ENCODE measurements around the gene FMNL2.

DNA sequence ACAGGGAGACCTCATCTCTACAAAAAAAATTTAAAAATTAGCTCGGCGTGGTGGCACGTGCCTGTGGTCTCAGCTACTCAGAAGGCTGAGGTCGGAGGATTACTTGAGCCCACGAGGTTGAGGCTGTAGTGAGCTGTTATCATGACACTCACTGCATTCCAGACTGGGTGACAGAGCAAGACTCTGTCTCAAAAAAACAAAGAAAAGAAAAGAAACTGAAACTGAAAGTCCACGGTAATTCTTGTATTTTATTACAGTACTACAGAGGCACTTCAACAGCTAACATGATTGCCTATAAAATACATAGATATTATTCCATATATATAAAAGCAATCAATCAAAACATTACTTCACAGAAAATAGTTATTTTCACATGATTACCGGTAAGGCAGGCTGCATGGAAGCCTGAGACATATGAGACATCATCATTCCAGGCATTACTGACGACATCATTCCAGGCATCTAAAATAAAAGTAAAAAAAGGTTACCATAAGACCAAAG, 359.2 kb downstream of the FMNL2 start:
- TF ChIP-seq, protein P1, sequence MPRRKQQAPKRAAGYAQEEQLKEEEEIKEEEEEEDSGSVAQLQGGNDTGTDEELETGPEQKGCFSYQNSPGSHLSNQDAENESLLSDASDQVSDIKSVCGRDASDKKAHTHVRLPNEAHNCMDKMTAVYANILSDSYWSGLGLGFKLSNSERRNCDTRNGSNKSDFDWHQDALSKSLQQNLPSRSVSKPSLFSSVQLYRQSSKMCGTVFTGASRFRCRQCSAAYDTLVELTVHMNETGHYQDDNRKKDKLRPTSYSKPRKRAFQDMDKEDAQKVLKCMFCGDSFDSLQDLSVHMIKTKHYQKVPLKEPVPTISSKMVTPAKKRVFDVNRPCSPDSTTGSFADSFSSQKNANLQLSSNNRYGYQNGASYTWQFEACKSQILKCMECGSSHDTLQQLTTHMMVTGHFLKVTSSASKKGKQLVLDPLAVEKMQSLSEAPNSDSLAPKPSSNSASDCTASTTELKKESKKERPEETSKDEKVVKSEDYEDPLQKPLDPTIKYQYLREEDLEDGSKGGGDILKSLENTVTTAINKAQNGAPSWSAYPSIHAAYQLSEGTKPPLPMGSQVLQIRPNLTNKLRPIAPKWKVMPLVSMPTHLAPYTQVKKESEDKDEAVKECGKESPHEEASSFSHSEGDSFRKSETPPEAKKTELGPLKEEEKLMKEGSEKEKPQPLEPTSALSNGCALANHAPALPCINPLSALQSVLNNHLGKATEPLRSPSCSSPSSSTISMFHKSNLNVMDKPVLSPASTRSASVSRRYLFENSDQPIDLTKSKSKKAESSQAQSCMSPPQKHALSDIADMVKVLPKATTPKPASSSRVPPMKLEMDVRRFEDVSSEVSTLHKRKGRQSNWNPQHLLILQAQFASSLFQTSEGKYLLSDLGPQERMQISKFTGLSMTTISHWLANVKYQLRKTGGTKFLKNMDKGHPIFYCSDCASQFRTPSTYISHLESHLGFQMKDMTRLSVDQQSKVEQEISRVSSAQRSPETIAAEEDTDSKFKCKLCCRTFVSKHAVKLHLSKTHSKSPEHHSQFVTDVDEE (CRISPR knock-in tag; IDR thresholded peaks at IDR 0.05), result no peak
- no peak for TF ChIP-seq GLIS3 (CRISPR knock-in tag; IDR thresholded peaks at IDR 0.05)
- TF ChIP-seq, protein P2, sequence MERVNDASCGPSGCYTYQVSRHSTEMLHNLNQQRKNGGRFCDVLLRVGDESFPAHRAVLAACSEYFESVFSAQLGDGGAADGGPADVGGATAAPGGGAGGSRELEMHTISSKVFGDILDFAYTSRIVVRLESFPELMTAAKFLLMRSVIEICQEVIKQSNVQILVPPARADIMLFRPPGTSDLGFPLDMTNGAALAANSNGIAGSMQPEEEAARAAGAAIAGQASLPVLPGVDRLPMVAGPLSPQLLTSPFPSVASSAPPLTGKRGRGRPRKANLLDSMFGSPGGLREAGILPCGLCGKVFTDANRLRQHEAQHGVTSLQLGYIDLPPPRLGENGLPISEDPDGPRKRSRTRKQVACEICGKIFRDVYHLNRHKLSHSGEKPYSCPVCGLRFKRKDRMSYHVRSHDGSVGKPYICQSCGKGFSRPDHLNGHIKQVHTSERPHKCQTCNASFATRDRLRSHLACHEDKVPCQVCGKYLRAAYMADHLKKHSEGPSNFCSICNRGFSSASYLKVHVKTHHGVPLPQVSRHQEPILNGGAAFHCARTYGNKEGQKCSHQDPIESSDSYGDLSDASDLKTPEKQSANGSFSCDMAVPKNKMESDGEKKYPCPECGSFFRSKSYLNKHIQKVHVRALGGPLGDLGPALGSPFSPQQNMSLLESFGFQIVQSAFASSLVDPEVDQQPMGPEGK (CRISPR knock-in tag; IDR thresholded peaks at IDR 0.05; ENCODE audit: borderline replicate concordance), result no peak
- TF ChIP-seq ESRRG (CRISPR knock-in tag; IDR thresholded peaks at IDR 0.05), result no peak
- TF ChIP-seq SNAI2 (CRISPR knock-in tag; IDR thresholded peaks at IDR 0.05), result no peak
- no peak for TF ChIP-seq PPARA (CRISPR knock-in tag; IDR thresholded peaks at IDR 0.05; ENCODE audit: borderline replicate concordance)
- no peak for TF ChIP-seq ARNTL (CRISPR knock-in tag; IDR thresholded peaks at IDR 0.05; ENCODE audit: borderline replicate concordance, low read depth)
